ENCODE results near the gene MAML2. TPM values are rescaled to one million over a fixed set of nuclear protein-coding genes. Genes with fewer than 3 reads are reported as not detected.

MAML2 gene
- total and polyA plus RNA-seq, 2 of the 13 experiments (the other 11 are each of a cell fraction or from before 2014, with no cell fraction given): 2.3 to 25.9 TPM

GRCh38 chr11:96241331-96241841, 101.6 kb downstream of the MAML2 start (continued):
- TF ChIP-seq, protein P1, sequence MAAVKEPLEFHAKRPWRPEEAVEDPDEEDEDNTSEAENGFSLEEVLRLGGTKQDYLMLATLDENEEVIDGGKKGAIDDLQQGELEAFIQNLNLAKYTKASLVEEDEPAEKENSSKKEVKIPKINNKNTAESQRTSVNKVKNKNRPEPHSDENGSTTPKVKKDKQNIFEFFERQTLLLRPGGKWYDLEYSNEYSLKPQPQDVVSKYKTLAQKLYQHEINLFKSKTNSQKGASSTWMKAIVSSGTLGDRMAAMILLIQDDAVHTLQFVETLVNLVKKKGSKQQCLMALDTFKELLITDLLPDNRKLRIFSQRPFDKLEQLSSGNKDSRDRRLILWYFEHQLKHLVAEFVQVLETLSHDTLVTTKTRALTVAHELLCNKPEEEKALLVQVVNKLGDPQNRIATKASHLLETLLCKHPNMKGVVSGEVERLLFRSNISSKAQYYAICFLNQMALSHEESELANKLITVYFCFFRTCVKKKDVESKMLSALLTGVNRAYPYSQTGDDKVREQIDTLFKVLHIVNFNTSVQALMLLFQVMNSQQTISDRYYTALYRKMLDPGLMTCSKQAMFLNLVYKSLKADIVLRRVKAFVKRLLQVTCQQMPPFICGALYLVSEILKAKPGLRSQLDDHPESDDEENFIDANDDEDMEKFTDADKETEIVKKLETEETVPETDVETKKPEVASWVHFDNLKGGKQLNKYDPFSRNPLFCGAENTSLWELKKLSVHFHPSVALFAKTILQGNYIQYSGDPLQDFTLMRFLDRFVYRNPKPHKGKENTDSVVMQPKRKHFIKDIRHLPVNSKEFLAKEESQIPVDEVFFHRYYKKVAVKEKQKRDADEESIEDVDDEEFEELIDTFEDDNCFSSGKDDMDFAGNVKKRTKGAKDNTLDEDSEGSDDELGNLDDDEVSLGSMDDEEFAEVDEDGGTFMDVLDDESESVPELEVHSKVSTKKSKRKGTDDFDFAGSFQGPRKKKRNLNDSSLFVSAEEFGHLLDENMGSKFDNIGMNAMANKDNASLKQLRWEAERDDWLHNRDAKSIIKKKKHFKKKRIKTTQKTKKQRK (IDR thresholded peaks at IDR 0.05; ENCODE audit: low read length): no peak
- TF ChIP-seq RXRB (CRISPR knock-in tag; IDR thresholded peaks at IDR 0.05; ENCODE audit: borderline replicate concordance) (peak; percentile 71), ZNF383 (CRISPR knock-in tag; IDR thresholded peaks at IDR 0.05; ENCODE audit: borderline replicate concordance) (no peak), TBX2 (CRISPR knock-in tag; IDR thresholded peaks at IDR 0.05; ENCODE audit: borderline replicate concordance) (peak; percentile 80; the same call in 1 of the 2 replicates), EEA1 (CRISPR knock-in tag; IDR thresholded peaks at IDR 0.05; ENCODE audit: borderline replicate concordance) (no peak), ZBTB37 (CRISPR knock-in tag; IDR thresholded peaks at IDR 0.05) (peak; percentile 68; the same call in 1 of the 2 replicates), ZFX (CRISPR knock-in tag; IDR thresholded peaks at IDR 0.05; ENCODE audit: low read depth) (0 out of 2 replicates have a peak, but pooled peaks have one; percentile 28), SPEN (CRISPR knock-in tag; IDR thresholded peaks at IDR 0.05; ENCODE audit: low read depth) (peak; percentile 61; the same call in 1 of the 2 replicates), CREM (IDR thresholded peaks at IDR 0.05) (peak; percentile 67), CREM (CRISPR knock-in tag; IDR thresholded peaks at IDR 0.05) (no peak), ISL2 (CRISPR knock-in tag; IDR thresholded peaks at IDR 0.05) (peak; percentile 67), SNAPC5 (CRISPR knock-in tag; IDR thresholded peaks at IDR 0.05; ENCODE audit: borderline replicate concordance) (no peak), KAT8 (CRISPR knock-in tag; IDR thresholded peaks at IDR 0.05) (peak; percentile 81), MXI1 (IDR thresholded peaks at IDR 0.05; ENCODE audit: borderline replicate concordance, low read depth, low read length) (peak; percentile 18; the same call in 1 of the 3 replicates), HOMEZ (CRISPR knock-in tag; IDR thresholded peaks at IDR 0.05; ENCODE audit: low read depth) (peak; percentile 100), NKX3-1 (CRISPR knock-in tag; IDR thresholded peaks at IDR 0.05) (no peak), ELF1 (CRISPR knock-in tag; IDR thresholded peaks at IDR 0.05) (peak; percentile 86), MED1 (CRISPR knock-in tag; IDR thresholded peaks at IDR 0.05) (peak; percentile 96), FOXK1 (CRISPR knock-in tag; IDR thresholded peaks at IDR 0.05; ENCODE audit: borderline replicate concordance, low read depth) (peak; percentile 77; the same call in 1 of the 2 replicates), RCOR2 (CRISPR knock-in tag; IDR thresholded peaks at IDR 0.05) (peak; percentile 70)
- TF ChIP-seq, protein P2, sequence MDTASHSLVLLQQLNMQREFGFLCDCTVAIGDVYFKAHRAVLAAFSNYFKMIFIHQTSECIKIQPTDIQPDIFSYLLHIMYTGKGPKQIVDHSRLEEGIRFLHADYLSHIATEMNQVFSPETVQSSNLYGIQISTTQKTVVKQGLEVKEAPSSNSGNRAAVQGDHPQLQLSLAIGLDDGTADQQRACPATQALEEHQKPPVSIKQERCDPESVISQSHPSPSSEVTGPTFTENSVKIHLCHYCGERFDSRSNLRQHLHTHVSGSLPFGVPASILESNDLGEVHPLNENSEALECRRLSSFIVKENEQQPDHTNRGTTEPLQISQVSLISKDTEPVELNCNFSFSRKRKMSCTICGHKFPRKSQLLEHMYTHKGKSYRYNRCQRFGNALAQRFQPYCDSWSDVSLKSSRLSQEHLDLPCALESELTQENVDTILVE (CRISPR knock-in tag; IDR thresholded peaks at IDR 0.05): 0 out of 2 replicates have a peak, but pooled peaks have one; percentile 31
- TF ChIP-seq, protein P3, sequence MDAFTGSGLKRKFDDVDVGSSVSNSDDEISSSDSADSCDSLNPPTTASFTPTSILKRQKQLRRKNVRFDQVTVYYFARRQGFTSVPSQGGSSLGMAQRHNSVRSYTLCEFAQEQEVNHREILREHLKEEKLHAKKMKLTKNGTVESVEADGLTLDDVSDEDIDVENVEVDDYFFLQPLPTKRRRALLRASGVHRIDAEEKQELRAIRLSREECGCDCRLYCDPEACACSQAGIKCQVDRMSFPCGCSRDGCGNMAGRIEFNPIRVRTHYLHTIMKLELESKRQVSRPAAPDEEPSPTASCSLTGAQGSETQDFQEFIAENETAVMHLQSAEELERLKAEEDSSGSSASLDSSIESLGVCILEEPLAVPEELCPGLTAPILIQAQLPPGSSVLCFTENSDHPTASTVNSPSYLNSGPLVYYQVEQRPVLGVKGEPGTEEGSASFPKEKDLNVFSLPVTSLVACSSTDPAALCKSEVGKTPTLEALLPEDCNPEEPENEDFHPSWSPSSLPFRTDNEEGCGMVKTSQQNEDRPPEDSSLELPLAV (CRISPR knock-in tag; conservative IDR thresholded peaks at IDR 0.05; ENCODE audit: low read depth): no peak
